Activated CD8-positive, alpha-beta T cell treated with anti-CD3 and anti-CD28 coated beads for 36 hours (primary cell): ENCODE data around the gene PPIC. TPM values are rescaled to one million over a fixed set of nuclear protein-coding genes. Genes with fewer than 3 reads are reported as not detected.

Experiments used
- ATAC-seq: fragments of 200-7000 bp; cut with Tn5 transposase; one replicate; pipeline ENCODE4 v1.10.0; 2021; ENCODE audit warnings: mild to moderate bottlenecking, moderate library complexity
- CTCF ChIA-PET: fragments of 350-600 bp; sonication (Branson Sonifier 250); formaldehyde crosslinking; loops from one replicate; lab custom pipeline; 2021; ENCODE audit warnings: antibody characterized with exemption; lab: Charles Lee
- POLR2A ChIA-PET: fragments of 350-600 bp; sonication (Branson Sonifier 250); formaldehyde crosslinking; loops from one replicate; lab custom pipeline; 2021; ENCODE audit warnings: antibody characterized with exemption; lab: Charles Lee
- DNase-seq: peaks from one replicate; pipeline ENCODE4 v3.0.0-alpha.2; 2020
- H3K27ac Mint-ChIP-seq: one replicate; pipeline ENCODE4 v1.8.0; 2021; ENCODE audit warnings: mild to moderate bottlenecking, mixed read lengths
- H3K27me3 Mint-ChIP-seq: one replicate; pipeline ENCODE4 v1.8.0; 2021; ENCODE audit warnings: mixed read lengths
- H3K36me3 Mint-ChIP-seq: one replicate; pipeline ENCODE4 v1.8.0; 2021; ENCODE audit warnings: low read depth, mixed read lengths
- H3K4me1 Mint-ChIP-seq: one replicate; pipeline ENCODE4 v1.8.0; 2021; ENCODE audit warnings: low read depth, mixed read lengths
- H3K4me3 Mint-ChIP-seq: one replicate; pipeline ENCODE4 v1.8.0; 2021; ENCODE audit warnings: mild to moderate bottlenecking, moderate library complexity, mixed read lengths
- H3K9me3 Mint-ChIP-seq: one replicate; pipeline ENCODE4 v1.8.0; 2021; ENCODE audit warnings: mixed read lengths
- intact Hi-C: fragments of 100-400 bp; cut with micrococcal nuclease; formaldehyde crosslinking; loops from one replicate; pipeline ENCODE4 v1.10.0; 2022
- total RNA-seq, 2 experiments: library from RNA; stranded (reverse); gene quantifications; one replicate each; pipeline ENCODE4 v1.2.3, GENCODE V29; 2021
- TF ChIP-seq, protein P1 (sequence below): fragments of 200-600 bp; IDR thresholded peaks from one replicate; pipeline ENCODE4 v1.8.0; 2022; ENCODE audit warnings: antibody characterized with exemption, mild to moderate bottlenecking

PPIC gene
- total RNA-seq, 2 experiments from 2014 or later, result not detected

DNA sequence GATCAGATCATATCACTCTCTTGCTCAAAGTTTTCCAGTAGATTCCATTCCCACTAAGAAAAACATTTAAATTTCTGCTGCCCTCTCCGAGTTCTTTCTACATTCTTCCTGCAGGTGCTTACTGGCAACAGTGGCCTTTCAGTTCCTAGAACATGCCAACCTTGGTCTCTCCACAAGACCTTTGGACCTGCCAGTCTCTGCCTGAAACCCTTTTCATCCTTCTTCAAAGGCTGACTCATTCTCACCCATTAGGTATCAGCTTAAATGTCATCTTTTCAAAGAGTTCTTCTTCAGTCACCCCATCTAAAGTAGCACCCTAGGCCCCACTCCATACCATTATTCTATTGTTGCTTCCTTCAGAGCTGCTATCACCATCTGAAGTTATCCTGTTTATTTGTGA, 21.8 kb downstream of the PPIC start:
- Mint-ChIP-seq H3K27me3 (no peaks in the 10 kb centered on the region), H3K4me1 (peaks cover 2% of the 10 kb centered on the region), H3K4me3 (no peak overlapping the region), H3K9me3 (peaks cover 2% of the 10 kb centered on the region), H3K36me3 (no peaks in the 10 kb centered on the region), H3K27ac (no peak overlapping the region)
- ChIA-PET POLR2A (no interaction called here), CTCF (no interaction called here)
- intact Hi-C loops, result no loop called here
- DNase-seq, result no peak
- no peak for ATAC-seq
- TF ChIP-seq, protein P1, sequence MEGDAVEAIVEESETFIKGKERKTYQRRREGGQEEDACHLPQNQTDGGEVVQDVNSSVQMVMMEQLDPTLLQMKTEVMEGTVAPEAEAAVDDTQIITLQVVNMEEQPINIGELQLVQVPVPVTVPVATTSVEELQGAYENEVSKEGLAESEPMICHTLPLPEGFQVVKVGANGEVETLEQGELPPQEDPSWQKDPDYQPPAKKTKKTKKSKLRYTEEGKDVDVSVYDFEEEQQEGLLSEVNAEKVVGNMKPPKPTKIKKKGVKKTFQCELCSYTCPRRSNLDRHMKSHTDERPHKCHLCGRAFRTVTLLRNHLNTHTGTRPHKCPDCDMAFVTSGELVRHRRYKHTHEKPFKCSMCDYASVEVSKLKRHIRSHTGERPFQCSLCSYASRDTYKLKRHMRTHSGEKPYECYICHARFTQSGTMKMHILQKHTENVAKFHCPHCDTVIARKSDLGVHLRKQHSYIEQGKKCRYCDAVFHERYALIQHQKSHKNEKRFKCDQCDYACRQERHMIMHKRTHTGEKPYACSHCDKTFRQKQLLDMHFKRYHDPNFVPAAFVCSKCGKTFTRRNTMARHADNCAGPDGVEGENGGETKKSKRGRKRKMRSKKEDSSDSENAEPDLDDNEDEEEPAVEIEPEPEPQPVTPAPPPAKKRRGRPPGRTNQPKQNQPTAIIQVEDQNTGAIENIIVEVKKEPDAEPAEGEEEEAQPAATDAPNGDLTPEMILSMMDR, result no peak

DNA sequence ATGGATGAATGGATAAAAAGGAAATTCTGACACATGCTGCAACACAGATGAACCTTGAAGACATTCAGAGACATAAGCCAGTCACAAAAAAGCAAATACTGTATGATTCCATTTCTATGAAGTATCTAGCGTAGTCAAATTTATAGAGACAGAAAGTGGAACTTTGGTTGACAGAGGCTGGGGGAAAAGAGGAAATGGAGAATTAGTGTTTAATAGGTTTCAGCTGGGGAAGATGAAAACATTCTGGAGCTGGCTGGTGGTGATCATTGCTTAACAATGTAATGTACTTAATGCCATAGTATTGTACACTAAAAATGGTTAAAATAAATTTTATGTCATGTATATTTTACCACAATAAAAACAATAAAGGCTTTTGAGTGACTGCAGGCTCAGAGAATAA, 24.2 kb downstream of the PPIC start:
- no peaks in the 10 kb centered on the region for H3K27me3 Mint-ChIP-seq

DNA sequence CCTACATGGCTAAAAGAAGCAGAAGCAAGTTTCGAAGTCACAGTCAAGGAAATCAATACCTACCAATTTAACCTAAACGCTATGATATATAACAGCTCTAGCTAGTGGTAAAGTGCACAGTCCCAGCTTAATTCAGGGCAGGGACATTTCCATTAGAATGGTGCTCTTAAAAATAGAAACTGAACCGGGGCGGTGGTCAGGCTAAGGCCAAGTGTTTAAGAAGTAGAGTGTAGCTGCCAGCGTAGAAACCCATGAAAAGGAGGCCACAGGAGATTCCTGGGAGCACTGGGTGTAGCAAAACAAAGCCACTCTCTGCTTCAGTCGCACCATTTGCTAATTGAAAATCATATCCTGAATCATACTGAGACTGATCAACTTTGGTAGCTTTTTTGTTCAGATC, 28.8 kb downstream of the PPIC start:
- CTCF ChIA-PET, result no interaction called here

More for the DNA sequence above, 24.2 kb downstream of the PPIC start:
- Mint-ChIP-seq H3K36me3 (no peaks in the 10 kb centered on the region), H3K9me3 (peaks cover 2% of the 10 kb centered on the region), H3K4me1 (peaks cover 2% of the 10 kb centered on the region), H3K4me3 (no peak overlapping the region), H3K27ac (no peak overlapping the region)
- CTCF ChIA-PET, result no interaction called here
- DNase-seq (no peak), ATAC-seq (no peak)
- intact Hi-C loops, result no loop called here
- TF ChIP-seq, protein P1, result no peak
- POLR2A ChIA-PET, result no interaction called here

DNA sequence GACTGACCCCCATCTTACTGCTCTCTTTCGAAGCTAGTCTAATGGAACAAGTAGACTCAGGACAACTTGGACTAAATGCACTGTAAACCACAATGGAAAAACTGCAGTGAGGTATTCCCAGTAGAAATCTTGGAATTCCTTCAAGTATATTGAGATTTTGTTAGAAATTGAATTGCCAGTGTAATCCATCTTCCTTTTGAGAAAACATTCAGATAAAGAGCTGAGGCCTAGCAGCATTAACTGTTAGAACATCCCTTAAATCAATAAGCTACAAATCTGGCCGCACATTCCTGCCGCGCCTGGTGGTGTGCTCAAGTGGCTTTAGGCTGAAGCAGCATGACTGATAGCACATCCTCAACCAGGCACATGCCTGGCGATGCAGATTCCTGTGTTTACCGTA, 29.3 kb downstream of the PPIC start:
- TF ChIP-seq, protein P1, result no peak
- Mint-ChIP-seq H3K27ac (no peak overlapping the region), H3K4me1 (no peaks in the 10 kb centered on the region), H3K4me3 (no peak overlapping the region), H3K27me3 (no peaks in the 10 kb centered on the region), H3K36me3 (no peaks in the 10 kb centered on the region), H3K9me3 (no peaks in the 10 kb centered on the region)
- intact Hi-C loops, result no loop called here
- CTCF ChIA-PET, result no interaction called here
- POLR2A ChIA-PET, result no interaction called here
- DNase-seq, result no peak
- ATAC-seq, result no peak

More for the DNA sequence above, 28.8 kb downstream of the PPIC start:
- POLR2A ChIA-PET, result no interaction called here
- Mint-ChIP-seq H3K36me3 (no peaks in the 10 kb centered on the region), H3K4me3 (no peak overlapping the region), H3K27ac (no peak overlapping the region), H3K27me3 (no peaks in the 10 kb centered on the region), H3K4me1 (no peaks in the 10 kb centered on the region), H3K9me3 (no peaks in the 10 kb centered on the region)
- no peak for DNase-seq
- TF ChIP-seq, protein P1, result no peak
- intact Hi-C loops, result no loop called here
- no peak for ATAC-seq

DNA sequence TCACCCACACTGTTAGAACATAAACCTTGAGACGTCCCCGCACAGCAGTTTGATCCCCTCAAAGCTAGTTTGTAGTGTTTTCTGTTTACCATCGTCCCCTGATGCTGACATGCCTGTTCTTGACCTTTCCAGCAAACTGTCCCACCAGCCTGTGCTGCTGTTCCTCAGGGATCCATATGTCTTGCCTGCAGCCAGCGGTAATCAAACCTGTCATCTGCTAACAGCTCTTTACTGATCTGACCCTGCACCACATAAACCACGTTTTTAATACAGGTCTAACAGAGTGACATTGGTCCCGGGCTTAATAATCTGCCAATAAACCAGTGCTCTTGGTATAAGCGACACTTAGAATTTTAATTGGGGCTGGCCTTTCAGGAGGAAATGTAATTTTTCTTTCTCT, 34.7 kb downstream of the PPIC start:
- no peaks in the 10 kb centered on the region for H3K9me3 Mint-ChIP-seq
- ATAC-seq (no peak), DNase-seq (no peak)
- no peak overlapping the region for H3K4me3 Mint-ChIP-seq
- no peaks in the 10 kb centered on the region for H3K36me3 Mint-ChIP-seq
- H3K27me3 Mint-ChIP-seq, result no peaks in the 10 kb centered on the region
- CTCF ChIA-PET, result no interaction called here
- intact Hi-C loops, result no loop called here
- H3K27ac Mint-ChIP-seq, result no peak overlapping the region
- H3K4me1 Mint-ChIP-seq, result no peaks in the 10 kb centered on the region
- POLR2A ChIA-PET, result no interaction called here
- TF ChIP-seq, protein P1, result no peak
